Right atrium auricular region (tissue), 2 donors: ENCODE data around the gene DNM3. TPM values are rescaled to one million over a fixed set of nuclear protein-coding genes. Genes with fewer than 3 reads are reported as not detected.

Source experiments
- DNase-seq: peaks from one replicate; pipeline ENCODE4 v3.0.0-alpha.2; 2019; ENCODE audit warnings: low spot score
- H3K27ac ChIP-seq, 2 donors: fragments of 200-600 bp; sonication (generic); 1 replicate in 1 of 2; 2 replicates in 1 of 2; pipeline ENCODE4 v1.5.1; 2016 to 2019
- H3K27me3 ChIP-seq, 2 donors: fragments of 200-600 bp; sonication (generic); one replicate each; pipeline versions ENCODE4 v1.5.1 to v1.6.0; 2017 to 2019
- H3K36me3 ChIP-seq: fragments of 200-600 bp; sonication (generic); one replicate; pipeline ENCODE4 v1.5.1; 2016
- H3K4me1 ChIP-seq, 2 donors: fragments of 200-600 bp; sonication (generic); one replicate each; pipeline versions ENCODE4 v1.5.1 to v1.6.0; 2017 to 2019
- H3K4me3 ChIP-seq, 2 donors: fragments of 200-600 bp; sonication (generic); 1 replicate in 1 of 2; 2 replicates in 1 of 2; pipeline ENCODE4 v1.5.1; 2017 to 2019; ENCODE audit warnings: mild to moderate bottlenecking in 1 of 2, moderate library complexity in 1 of 2
- H3K9me3 ChIP-seq, 2 donors: fragments of 200-600 bp; sonication (generic); one replicate each; pipeline ENCODE4 v1.5.1; 2019
- CTCF ChIP-seq, 2 donors: fragments of 200-600 bp; sonication (generic); IDR thresholded peaks; one replicate each; pipeline ENCODE4 v1.5.1; 2019; ENCODE audit warnings: antibody characterized with exemption in 2 of 2
- total RNA-seq, 2 donors: library from RNA; depleted of rRNA; stranded (reverse); fragments of >200 nt; gene quantifications; one replicate each; pipeline ENCODE4 v1.1.0, GENCODE V29; 2016

Gene DNM3
- total RNA-seq, 2 donors from 2014 or later = 1.0 to 1.6 TPM

DNA sequence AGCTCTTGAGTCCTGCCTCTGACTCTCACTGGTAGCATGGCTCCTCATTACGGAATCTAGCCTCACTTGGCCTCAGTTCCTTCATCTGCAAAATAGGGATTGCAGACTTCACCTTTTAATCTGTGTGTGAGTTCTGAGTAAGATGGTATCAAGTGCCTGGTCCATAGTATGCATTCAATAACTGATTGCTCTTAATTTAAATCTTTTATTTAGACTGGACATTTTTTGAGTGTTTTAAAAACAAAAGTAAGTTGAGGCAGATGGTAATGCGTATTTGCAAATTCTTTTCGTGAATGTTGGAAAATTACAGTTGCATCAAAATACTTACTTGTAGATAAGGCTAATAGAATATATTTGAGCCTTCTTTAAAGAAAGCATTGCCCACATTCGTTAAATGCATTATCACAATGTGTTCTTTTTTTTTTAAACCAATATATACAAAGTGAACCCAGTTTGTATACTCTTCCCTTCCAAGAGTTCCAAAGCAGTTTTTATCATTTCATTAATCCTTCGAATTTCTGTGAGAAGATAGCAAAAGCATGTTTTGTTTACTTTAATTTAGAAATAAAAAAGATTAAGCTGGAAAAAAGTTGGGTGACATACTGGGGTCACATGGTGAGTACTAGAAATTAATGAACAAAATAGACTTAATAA, 8.1 kb downstream of the DNM3 start:
- no peak for TF ChIP-seq CTCF (IDR thresholded peaks at IDR 0.05)
- DNase-seq = no peak
- Histone ChIP-seq H3K27me3 (no peaks in the 10 kb centered on the region), H3K4me1 (no peaks in the 10 kb centered on the region), H3K36me3 (no peaks in the 10 kb centered on the region), H3K4me3 (no peak overlapping the region), H3K27ac (no peak overlapping the region), H3K9me3 (no peaks in the 10 kb centered on the region)

GRCh38 chr1:171850651-171851350, 9.5 kb downstream of the DNM3 start:
- no peak for TF ChIP-seq CTCF (IDR thresholded peaks at IDR 0.05)
- Histone ChIP-seq H3K36me3 (no peaks in the 10 kb centered on the region), H3K27ac (no peak overlapping the region), H3K4me3 (no peak overlapping the region), H3K4me1 (no peaks in the 10 kb centered on the region), H3K9me3 (no peaks in the 10 kb centered on the region), H3K27me3 (no peaks in the 10 kb centered on the region)
- no peak for DNase-seq

DNA sequence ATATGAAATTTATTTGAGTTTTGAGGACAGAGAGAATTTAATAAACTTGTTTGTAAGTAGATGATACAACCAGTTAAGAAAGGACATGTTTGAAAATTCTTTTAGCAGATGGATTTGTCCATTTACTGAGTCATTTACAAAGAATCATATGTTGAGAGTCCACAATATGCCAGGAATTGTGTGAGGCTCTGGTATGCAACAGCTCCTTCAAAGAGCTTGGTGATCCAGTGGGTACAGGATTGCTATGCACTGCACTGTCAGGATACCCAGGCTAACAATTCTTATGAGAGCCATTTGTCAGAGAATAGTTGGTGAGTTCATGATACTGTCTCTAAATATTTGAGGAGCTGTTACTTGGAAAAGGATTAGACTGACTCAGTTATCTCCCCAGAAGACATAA, 11.0 kb downstream of the DNM3 start:
- TF ChIP-seq CTCF (IDR thresholded peaks at IDR 0.05) = no peak
- no peak for DNase-seq
- Histone ChIP-seq H3K36me3 (no peaks in the 10 kb centered on the region), H3K27ac (no peak overlapping the region), H3K9me3 (peaks cover 0 to 2% of the 10 kb centered on the region in 2 donors), H3K27me3 (no peaks in the 10 kb centered on the region), H3K4me3 (no peak overlapping the region), H3K4me1 (no peaks in the 10 kb centered on the region)

DNA sequence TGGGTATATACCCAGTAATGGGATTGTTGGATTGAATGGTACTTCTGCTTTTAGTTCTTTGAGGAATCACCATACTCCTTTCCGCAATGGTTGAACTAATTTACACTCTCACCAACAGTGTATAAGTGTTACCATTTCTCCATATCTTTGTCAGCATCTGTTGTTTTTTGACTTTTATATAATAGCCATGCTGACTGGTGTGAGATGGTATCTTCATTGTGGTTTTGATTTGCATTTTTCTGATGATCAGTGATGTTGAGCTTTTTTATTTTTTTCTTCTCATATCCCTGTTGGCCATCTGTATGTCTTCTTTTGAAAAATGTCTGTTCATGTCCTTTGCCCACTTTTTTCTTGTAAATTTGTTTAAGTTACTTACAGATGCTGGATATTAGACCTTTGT, 14.1 kb downstream of the DNM3 start:
- TF ChIP-seq CTCF (IDR thresholded peaks at IDR 0.05) = no peak
- no peak overlapping the region for H3K27ac ChIP-seq

DNA sequence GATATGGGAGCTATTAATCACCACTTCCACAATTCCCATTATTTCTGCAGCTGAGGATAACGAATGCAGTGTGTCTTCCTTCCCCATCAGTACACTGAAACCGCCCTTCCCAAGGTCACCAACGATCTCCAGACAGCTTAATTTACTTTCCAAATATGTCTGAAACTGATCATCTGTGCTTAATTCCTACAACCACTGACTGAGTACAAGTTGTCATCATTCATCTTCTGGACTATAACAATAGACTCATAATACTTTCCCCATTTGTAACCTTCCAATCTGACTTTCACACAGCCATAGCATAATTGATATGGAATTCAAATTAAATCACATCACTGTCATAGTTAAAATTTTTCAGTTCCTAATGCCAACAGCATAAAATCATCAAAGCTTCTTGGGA, 17.4 kb downstream of the DNM3 start:
- Histone ChIP-seq H3K4me3 (no peak overlapping the region), H3K27me3 (no peaks in the 10 kb centered on the region), H3K36me3 (no peaks in the 10 kb centered on the region), H3K4me1 (no peaks in the 10 kb centered on the region), H3K27ac (no peak overlapping the region), H3K9me3 (peaks cover 0 to 9% of the 10 kb centered on the region in 2 donors)
- no peak for DNase-seq
- no peak for TF ChIP-seq CTCF (IDR thresholded peaks at IDR 0.05)

More for the DNA sequence above, 14.1 kb downstream of the DNM3 start:
- Histone ChIP-seq H3K27me3 (no peaks in the 10 kb centered on the region), H3K4me1 (no peaks in the 10 kb centered on the region), H3K4me3 (no peak overlapping the region), H3K36me3 (no peaks in the 10 kb centered on the region), H3K9me3 (peaks cover 0 to 9% of the 10 kb centered on the region in 2 donors)
- DNase-seq = no peak
